ENCODE data around the gene FAM181A.

FAM181A gene

GRCh38 chr14:93926873-93927799, at the start of gene FAM181A:
TSS of gene FAM181A (plus strand) at chr14:93927344. CDS start at chr14:93928286, 942 bp downstream.
- no peak within 1 kb of the TSS for H3K4me3 ChIP-seq (ENCODE audit: low read length)
- peaks cover 22% of the 10 kb centered on the region for H3K4me1 ChIP-seq (ENCODE audit: control insufficient read depth, insufficient read depth, low read length)
- H3K36me3 ChIP-seq (ENCODE audit: control insufficient read depth, insufficient read depth, low read length): no peaks in the 10 kb centered on the region

DNA sequence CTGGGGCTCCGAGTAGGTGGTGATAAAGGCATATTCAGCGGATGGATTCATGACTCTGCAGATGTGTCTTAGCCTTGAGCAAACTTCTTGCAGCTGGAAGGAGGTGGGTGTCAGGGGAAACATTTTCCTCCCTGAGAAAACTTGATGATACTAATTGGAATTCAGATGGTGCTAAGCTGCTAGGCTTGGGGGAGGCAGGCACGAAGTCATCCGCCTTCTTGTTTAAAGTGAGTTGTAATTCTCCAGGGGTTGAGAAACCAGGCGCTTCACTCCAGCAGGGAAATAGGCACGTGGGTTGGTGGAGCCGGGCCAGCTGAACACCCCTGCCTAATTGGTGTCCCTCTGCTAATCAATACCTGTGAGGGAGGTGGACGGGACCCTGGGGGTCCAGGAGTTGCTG, 48.9 kb upstream of the FAM181A start:
- Histone ChIP-seq H3K4me1 (ENCODE audit: control insufficient read depth, insufficient read depth, low read length) (peaks cover 7% of the 10 kb centered on the region), H3K9ac (ENCODE audit: low read length) (no peak overlapping the region), H3K27me3 (ENCODE audit: control insufficient read depth, insufficient read depth, low read length) (no peaks in the 10 kb centered on the region), H3K4me3 (ENCODE audit: low read length) (no peak overlapping the region), H3K9me3 (ENCODE audit: control insufficient read depth, low read length) (no peaks in the 10 kb centered on the region), H3K36me3 (ENCODE audit: control insufficient read depth, insufficient read depth, low read length) (no peaks in the 10 kb centered on the region)

More at GRCh38 chr14:93926873-93927799, at the start of gene FAM181A:
- Histone ChIP-seq H3K9me3 (ENCODE audit: control insufficient read depth, low read length) (no peaks in the 10 kb centered on the region), H3K9ac (ENCODE audit: low read length) (no peak within 1 kb of the TSS), H3K27me3 (ENCODE audit: control insufficient read depth, insufficient read depth, low read length) (no peaks in the 10 kb centered on the region)

DNA sequence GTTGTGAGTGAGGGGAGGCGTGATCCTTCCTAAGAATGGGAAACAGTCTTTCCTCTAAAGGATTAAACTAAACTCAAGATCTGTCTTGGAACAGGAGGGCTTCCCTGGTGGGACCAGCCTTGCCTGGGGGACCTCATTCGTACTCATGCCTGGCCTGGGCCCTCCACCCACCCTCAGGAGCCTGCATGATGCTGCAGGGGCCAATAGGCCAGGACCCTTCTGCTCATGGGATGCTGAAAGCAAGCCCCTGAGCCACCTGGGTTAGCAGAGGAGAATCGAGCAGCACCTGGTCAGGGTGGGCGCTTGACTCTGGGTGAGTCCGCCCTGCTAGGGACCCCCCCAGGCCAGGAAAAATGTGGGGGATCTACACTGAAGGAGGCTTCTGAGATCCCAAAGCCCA, 48.3 kb upstream of the FAM181A start:
- Histone ChIP-seq H3K4me1 (ENCODE audit: control insufficient read depth, insufficient read depth, low read length) (peaks cover 7% of the 10 kb centered on the region), H3K36me3 (ENCODE audit: control insufficient read depth, insufficient read depth, low read length) (no peaks in the 10 kb centered on the region), H3K27me3 (ENCODE audit: control insufficient read depth, insufficient read depth, low read length) (no peaks in the 10 kb centered on the region), H3K9me3 (ENCODE audit: control insufficient read depth, low read length) (no peaks in the 10 kb centered on the region), H3K9ac (ENCODE audit: low read length) (no peak overlapping the region), H3K4me3 (ENCODE audit: low read length) (no peak overlapping the region)

GRCh38 chr14:93879362-93879983, 47.7 kb upstream of the FAM181A start:
- Histone ChIP-seq H3K4me1 (ENCODE audit: control insufficient read depth, insufficient read depth, low read length) (peaks cover 7% of the 10 kb centered on the region), H3K4me3 (ENCODE audit: low read length) (no peak overlapping the region), H3K36me3 (ENCODE audit: control insufficient read depth, insufficient read depth, low read length) (no peaks in the 10 kb centered on the region), H3K9me3 (ENCODE audit: control insufficient read depth, low read length) (no peaks in the 10 kb centered on the region), H3K27me3 (ENCODE audit: control insufficient read depth, insufficient read depth, low read length) (no peaks in the 10 kb centered on the region), H3K9ac (ENCODE audit: low read length) (no peak overlapping the region)

DNA sequence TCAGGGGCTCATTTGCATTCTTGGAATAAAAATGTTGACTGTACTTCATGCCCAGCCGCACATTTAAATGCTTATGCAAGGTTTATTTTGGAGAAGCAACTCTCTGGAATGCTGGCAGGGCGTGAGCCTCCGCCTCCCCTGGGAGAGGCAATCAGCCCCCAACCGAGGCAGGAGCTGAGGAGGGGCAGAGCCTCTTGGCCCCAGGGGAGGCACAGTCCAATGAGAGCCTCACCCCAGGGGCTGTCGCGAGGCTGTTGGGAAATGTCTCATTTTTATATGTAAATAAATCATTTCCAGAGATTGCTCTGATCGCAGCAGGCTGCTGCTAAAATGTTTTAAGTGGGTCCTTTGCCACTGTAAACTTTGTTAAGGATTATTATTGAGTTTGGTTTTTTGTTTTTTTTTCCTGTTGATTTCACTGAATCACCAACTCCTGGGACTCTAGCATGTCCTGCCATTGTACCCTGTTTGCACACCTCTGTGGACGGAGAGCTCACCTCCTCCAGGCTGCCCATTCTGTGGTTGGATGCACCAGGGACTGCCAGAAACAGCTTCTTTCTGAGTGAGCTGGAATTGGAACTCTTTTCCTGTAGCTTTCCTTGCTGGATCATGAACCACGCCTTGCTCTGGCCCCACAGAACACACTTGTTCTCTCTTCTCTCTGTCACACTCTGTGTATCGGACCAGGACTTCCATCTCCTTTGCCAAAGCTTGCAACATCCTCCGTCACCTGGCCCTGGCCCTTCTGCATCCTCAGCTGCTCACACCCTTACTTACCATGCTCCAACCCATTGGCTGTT, 46.9 kb upstream of the FAM181A start:
- no peak overlapping the region for H3K9ac ChIP-seq (ENCODE audit: low read length)
- no peak overlapping the region for H3K4me3 ChIP-seq (ENCODE audit: low read length)
- H3K9me3 ChIP-seq (ENCODE audit: control insufficient read depth, low read length): no peaks in the 10 kb centered on the region
- peaks cover 7% of the 10 kb centered on the region for H3K4me1 ChIP-seq (ENCODE audit: control insufficient read depth, insufficient read depth, low read length)
- H3K36me3 ChIP-seq (ENCODE audit: control insufficient read depth, insufficient read depth, low read length): no peaks in the 10 kb centered on the region
- H3K27me3 ChIP-seq (ENCODE audit: control insufficient read depth, insufficient read depth, low read length): no peaks in the 10 kb centered on the region

DNA sequence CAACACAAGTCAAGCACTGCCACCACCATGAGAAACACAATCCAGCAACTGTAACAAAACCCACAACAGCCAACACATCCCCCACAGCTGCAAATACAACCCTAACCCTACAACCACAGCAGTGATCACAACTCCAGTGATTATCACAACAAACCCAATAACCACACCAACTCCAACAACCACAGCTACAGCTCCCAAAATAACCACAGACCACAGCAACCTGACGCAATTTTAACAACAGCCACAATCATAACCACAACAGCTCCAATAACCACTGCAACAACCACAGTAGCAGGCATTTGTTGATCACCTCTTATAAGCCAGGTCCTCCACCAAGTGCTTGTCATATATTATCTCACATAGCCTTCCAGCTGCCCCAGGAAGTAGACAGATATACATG, 42.2 kb upstream of the FAM181A start:
- Histone ChIP-seq H3K9me3 (ENCODE audit: control insufficient read depth, low read length) (no peaks in the 10 kb centered on the region), H3K36me3 (ENCODE audit: control insufficient read depth, insufficient read depth, low read length) (no peaks in the 10 kb centered on the region), H3K27me3 (ENCODE audit: control insufficient read depth, insufficient read depth, low read length) (no peaks in the 10 kb centered on the region), H3K4me3 (ENCODE audit: low read length) (no peak overlapping the region), H3K4me1 (ENCODE audit: control insufficient read depth, insufficient read depth, low read length) (peaks cover 2% of the 10 kb centered on the region), H3K9ac (ENCODE audit: low read length) (no peak overlapping the region)

DNA sequence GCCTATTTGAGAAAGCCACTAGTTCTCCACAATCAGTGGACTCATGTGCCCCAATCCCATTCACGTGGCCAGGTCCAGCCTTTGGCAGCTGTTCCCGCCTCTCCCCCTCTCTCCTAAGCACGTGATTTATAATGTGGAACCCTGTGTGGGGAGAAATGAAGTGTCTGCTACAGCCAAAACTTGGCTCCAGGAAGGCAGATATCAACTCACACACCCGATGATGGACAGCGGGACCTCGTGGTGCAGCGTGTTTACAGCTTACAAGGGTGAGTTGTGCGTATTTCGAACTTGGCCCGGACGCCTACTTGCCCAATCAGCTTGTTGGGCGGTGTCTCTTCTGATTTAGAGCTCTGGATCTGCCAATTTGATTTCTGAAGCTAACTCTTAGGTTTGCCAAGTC, 38.1 kb upstream of the FAM181A start:
- H3K9ac ChIP-seq (ENCODE audit: low read length): no peak overlapping the region
- H3K4me1 ChIP-seq (ENCODE audit: control insufficient read depth, insufficient read depth, low read length): no peaks in the 10 kb centered on the region
- peaks cover 3% of the 10 kb centered on the region for H3K27me3 ChIP-seq (ENCODE audit: control insufficient read depth, insufficient read depth, low read length)
- H3K36me3 ChIP-seq (ENCODE audit: control insufficient read depth, insufficient read depth, low read length): no peaks in the 10 kb centered on the region
- no peak overlapping the region for H3K4me3 ChIP-seq (ENCODE audit: low read length)
- no peaks in the 10 kb centered on the region for H3K9me3 ChIP-seq (ENCODE audit: control insufficient read depth, low read length)

GRCh38 chr14:93889739-93890483, 37.2 kb upstream of the FAM181A start:
- Histone ChIP-seq H3K27me3 (ENCODE audit: control insufficient read depth, insufficient read depth, low read length) (peaks cover 3% of the 10 kb centered on the region), H3K4me3 (ENCODE audit: low read length) (no peak overlapping the region), H3K4me1 (ENCODE audit: control insufficient read depth, insufficient read depth, low read length) (no peaks in the 10 kb centered on the region), H3K9me3 (ENCODE audit: control insufficient read depth, low read length) (no peaks in the 10 kb centered on the region), H3K36me3 (ENCODE audit: control insufficient read depth, insufficient read depth, low read length) (no peaks in the 10 kb centered on the region), H3K9ac (ENCODE audit: low read length) (no peak overlapping the region)

GRCh38 chr14:93891756-93892504, 35.2 kb upstream of the FAM181A start:
- H3K9me3 ChIP-seq (ENCODE audit: control insufficient read depth, low read length): no peaks in the 10 kb centered on the region
- peaks cover 3% of the 10 kb centered on the region for H3K27me3 ChIP-seq (ENCODE audit: control insufficient read depth, insufficient read depth, low read length)
- H3K4me3 ChIP-seq (ENCODE audit: low read length): no peak overlapping the region
- H3K4me1 ChIP-seq (ENCODE audit: control insufficient read depth, insufficient read depth, low read length): no peaks in the 10 kb centered on the region
- H3K36me3 ChIP-seq (ENCODE audit: control insufficient read depth, insufficient read depth, low read length): no peaks in the 10 kb centered on the region
- H3K9ac ChIP-seq (ENCODE audit: low read length): no peak overlapping the region

GRCh38 chr14:93892505-93892839, 34.7 kb upstream of the FAM181A start:
- no peaks in the 10 kb centered on the region for H3K4me1 ChIP-seq (ENCODE audit: control insufficient read depth, insufficient read depth, low read length)
- no peaks in the 10 kb centered on the region for H3K9me3 ChIP-seq (ENCODE audit: control insufficient read depth, low read length)
- H3K36me3 ChIP-seq (ENCODE audit: control insufficient read depth, insufficient read depth, low read length): no peaks in the 10 kb centered on the region
- no peak overlapping the region for H3K4me3 ChIP-seq (ENCODE audit: low read length)
- no peak overlapping the region for H3K9ac ChIP-seq (ENCODE audit: low read length)
- peaks cover 3% of the 10 kb centered on the region for H3K27me3 ChIP-seq (ENCODE audit: control insufficient read depth, insufficient read depth, low read length)

- H3K27me3 ChIP-seq (ENCODE audit: control insufficient read depth, insufficient read depth, low read length): peaks cover 3% of the 10 kb centered on the region
- H3K4me3 ChIP-seq (ENCODE audit: low read length): no peak overlapping the region
- H3K36me3 ChIP-seq (ENCODE audit: control insufficient read depth, insufficient read depth, low read length): no peaks in the 10 kb centered on the region
- no peak overlapping the region for H3K9ac ChIP-seq (ENCODE audit: low read length)
- no peaks in the 10 kb centered on the region for H3K9me3 ChIP-seq (ENCODE audit: control insufficient read depth, low read length)
- no peaks in the 10 kb centered on the region for H3K4me1 ChIP-seq (ENCODE audit: control insufficient read depth, insufficient read depth, low read length)
These were observed 34.1 kb upstream of the FAM181A start for GRCh38 chr14:93892923-93893558.
